Measurements from ENCODE around the gene ROS1.

ROS1 gene

GRCh38 chr6:117311310-117311709 is 114.4 kb downstream of the ROS1 start:
- DNase-seq (ENCODE audit: low read depth in 2 of 2) = no peak

GRCh38 chr6:117309611-117310010 is 116.1 kb downstream of the ROS1 start:
- DNase-seq (ENCODE audit: low read depth in 2 of 2) = no peak

- DNase-seq (ENCODE audit: low read depth in 2 of 2) = no peak
These were observed 116.7 kb downstream of the ROS1 start for GRCh38 chr6:117309069-117309468.

- DNase-seq (ENCODE audit: low read depth in 2 of 2) = no peak
These were observed 118.1 kb downstream of the ROS1 start for GRCh38 chr6:117307655-117308054.

GRCh38 chr6:117306227-117306790 is 119.4 kb downstream of the ROS1 start:
- DNase-seq (ENCODE audit: low read depth in 2 of 2) = no peak

GRCh38 chr6:117304446-117304845 is 121.3 kb downstream of the ROS1 start:
- no peak for DNase-seq (ENCODE audit: low read depth in 2 of 2)

- DNase-seq (ENCODE audit: low read depth in 2 of 2) = no peak
These were observed 122.4 kb downstream of the ROS1 start for GRCh38 chr6:117303323-117303722.

- no peak for DNase-seq (ENCODE audit: low read depth in 2 of 2)
These were observed 126.8 kb downstream of the ROS1 start for GRCh38 chr6:117298941-117299340.

- no peak for DNase-seq (ENCODE audit: low read depth in 2 of 2)
These were observed 135.4 kb downstream of the ROS1 start for GRCh38 chr6:117290173-117290846.

- DNase-seq (ENCODE audit: low read depth in 2 of 2) = no peak
These were observed 137.5 kb downstream of the ROS1 start for GRCh38 chr6:117288083-117288715.

GRCh38 chr6:117280922-117281321 is 144.8 kb downstream of the ROS1 start:
- no peak for DNase-seq (ENCODE audit: low read depth in 2 of 2)

- DNase-seq (ENCODE audit: low read depth in 2 of 2) = no peak
These were observed 148.9 kb downstream of the ROS1 start for GRCh38 chr6:117276778-117277316.

GRCh38 chr6:117275711-117276110 is 150.0 kb downstream of the ROS1 start:
- DNase-seq (ENCODE audit: low read depth in 2 of 2) = no peak

GRCh38 chr6:117275205-117275604 is 150.5 kb downstream of the ROS1 start:
- no peak for DNase-seq (ENCODE audit: low read depth in 2 of 2)

GRCh38 chr6:117272891-117273290 is 152.9 kb downstream of the ROS1 start:
- no peak for DNase-seq (ENCODE audit: low read depth in 2 of 2)

- no peak for DNase-seq (ENCODE audit: low read depth in 2 of 2)
These were observed 153.5 kb downstream of the ROS1 start for GRCh38 chr6:117272032-117272866.

GRCh38 chr6:117270843-117271507 is 154.8 kb downstream of the ROS1 start:
- DNase-seq (ENCODE audit: low read depth in 2 of 2) = no peak

- DNase-seq (ENCODE audit: low read depth in 2 of 2) = no peak
These were observed 155.5 kb downstream of the ROS1 start for GRCh38 chr6:117270055-117270842.

GRCh38 chr6:117269638-117270054 is 156.1 kb downstream of the ROS1 start:
- no peak for DNase-seq (ENCODE audit: low read depth in 2 of 2)

- no peak for DNase-seq (ENCODE audit: low read depth in 2 of 2)
These were observed 156.8 kb downstream of the ROS1 start for GRCh38 chr6:117268924-117269323.
